RWPE2 (cell line): ENCODE data around the gene MGRN1.

Source experiments
- ATAC-seq: fragments of 200-7000 bp; cut with Tn5 transposase; 3 replicates; pipeline ENCODE4 v1.9.1; 2021; ENCODE audit warnings: low read depth
- DNase-seq: peaks from one replicate; pipeline ENCODE4 v3.0.0-alpha.2; 2020; ENCODE audit warnings: low spot score
- H3K27ac ChIP-seq: fragments of 450-650 bp; 2 replicates; pipeline ENCODE4 v1.5.1; 2017; ENCODE audit warnings: mild to moderate bottlenecking; ENCODE audit not compliant: poor library complexity, severe bottlenecking
- H3K27me3 ChIP-seq: fragments of 250-450 bp; sonication (Bioruptor Pico); 2 replicates; pipeline ENCODE4 v1.5.1; 2021; ENCODE audit warnings: mild to moderate bottlenecking, moderate library complexity; ENCODE audit not compliant: insufficient read depth, poor library complexity, severe bottlenecking
- H3K36me3 ChIP-seq: fragments of 250-450 bp; sonication (Bioruptor Pico); 2 replicates; pipeline ENCODE4 v1.5.1; 2020; ENCODE audit warnings: low read depth, mild to moderate bottlenecking, moderate library complexity
- H3K4me1 ChIP-seq: fragments of 250-450 bp; sonication (Bioruptor Pico); 2 replicates; pipeline ENCODE4 v1.5.1; 2021; ENCODE audit warnings: mild to moderate bottlenecking, moderate library complexity; ENCODE audit not compliant: insufficient read depth, poor library complexity, severe bottlenecking
- H3K4me3 ChIP-seq: fragments of 250-450 bp; sonication (Bioruptor Pico); 2 replicates; pipeline ENCODE4 v1.5.1; 2021; ENCODE audit warnings: mild to moderate bottlenecking, moderate library complexity; ENCODE audit not compliant: severe bottlenecking
- H3K9me3 ChIP-seq: fragments of 250-450 bp; sonication (Bioruptor Pico); 2 replicates; pipeline ENCODE4 v1.5.1; 2021; ENCODE audit warnings: mild to moderate bottlenecking, moderate library complexity; ENCODE audit not compliant: severe bottlenecking
- TF ChIP-seq, protein P1 (sequence below): fragments of 450-650 bp; IDR thresholded peaks from one replicate; pipeline ENCODE4 v1.5.1; 2017; ENCODE audit warnings: mild to moderate bottlenecking, moderate library complexity; ENCODE audit not compliant: poor library complexity, severe bottlenecking

The MGRN1 gene

DNA sequence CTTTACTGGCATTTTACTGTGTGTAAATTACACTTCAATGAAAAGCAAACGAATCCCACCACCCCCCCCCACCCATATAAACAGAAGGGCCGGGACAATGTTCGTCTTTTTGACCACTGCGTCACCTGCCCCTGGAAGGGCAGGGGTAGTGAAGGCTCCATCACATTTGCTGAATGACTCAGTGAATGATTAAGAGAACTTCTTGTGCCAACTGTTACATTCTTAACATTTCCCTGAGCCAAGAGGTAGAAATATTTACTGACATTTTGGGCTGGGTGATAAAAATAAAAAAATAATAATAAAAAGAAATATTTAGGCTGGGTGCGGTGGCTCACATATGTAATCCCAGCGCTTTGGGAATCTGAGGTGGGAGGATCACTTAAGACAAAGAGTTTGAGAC is 44.4 kb upstream of the MGRN1 start:
- DNase-seq = no peak
- TF ChIP-seq, protein P1, sequence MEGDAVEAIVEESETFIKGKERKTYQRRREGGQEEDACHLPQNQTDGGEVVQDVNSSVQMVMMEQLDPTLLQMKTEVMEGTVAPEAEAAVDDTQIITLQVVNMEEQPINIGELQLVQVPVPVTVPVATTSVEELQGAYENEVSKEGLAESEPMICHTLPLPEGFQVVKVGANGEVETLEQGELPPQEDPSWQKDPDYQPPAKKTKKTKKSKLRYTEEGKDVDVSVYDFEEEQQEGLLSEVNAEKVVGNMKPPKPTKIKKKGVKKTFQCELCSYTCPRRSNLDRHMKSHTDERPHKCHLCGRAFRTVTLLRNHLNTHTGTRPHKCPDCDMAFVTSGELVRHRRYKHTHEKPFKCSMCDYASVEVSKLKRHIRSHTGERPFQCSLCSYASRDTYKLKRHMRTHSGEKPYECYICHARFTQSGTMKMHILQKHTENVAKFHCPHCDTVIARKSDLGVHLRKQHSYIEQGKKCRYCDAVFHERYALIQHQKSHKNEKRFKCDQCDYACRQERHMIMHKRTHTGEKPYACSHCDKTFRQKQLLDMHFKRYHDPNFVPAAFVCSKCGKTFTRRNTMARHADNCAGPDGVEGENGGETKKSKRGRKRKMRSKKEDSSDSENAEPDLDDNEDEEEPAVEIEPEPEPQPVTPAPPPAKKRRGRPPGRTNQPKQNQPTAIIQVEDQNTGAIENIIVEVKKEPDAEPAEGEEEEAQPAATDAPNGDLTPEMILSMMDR = no peak
- ATAC-seq = peak; percentile 89
- Histone ChIP-seq H3K27ac (peak overlapping the region; percentile 62), H3K4me1 (peaks cover 11% of the 10 kb centered on the region), H3K36me3 (no peaks in the 10 kb centered on the region), H3K9me3 (no peaks in the 10 kb centered on the region), H3K27me3 (no peaks in the 10 kb centered on the region), H3K4me3 (no peak overlapping the region)

DNA sequence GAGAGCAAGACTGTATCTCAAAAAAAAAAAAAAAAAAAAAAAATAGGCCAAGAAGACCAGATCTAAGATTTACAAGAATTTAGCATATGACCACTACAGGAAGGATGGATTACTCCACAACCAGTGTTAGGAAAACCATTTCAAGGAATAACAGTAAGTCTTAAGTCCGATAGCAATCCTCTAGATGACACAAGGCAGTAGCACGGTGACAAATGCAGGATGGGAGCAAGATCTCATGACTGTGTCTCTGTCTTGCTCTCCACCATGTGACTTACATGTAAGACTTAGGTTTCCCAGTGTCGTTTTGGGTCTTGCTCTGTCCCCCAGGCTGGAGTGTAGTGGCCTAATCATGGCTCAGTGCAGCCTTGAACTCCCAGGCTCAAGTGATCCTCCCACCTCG is 40.7 kb upstream of the MGRN1 start:
- no peak overlapping the region for H3K4me3 ChIP-seq
- ATAC-seq = no peak
- no peaks in the 10 kb centered on the region for H3K9me3 ChIP-seq

DNA sequence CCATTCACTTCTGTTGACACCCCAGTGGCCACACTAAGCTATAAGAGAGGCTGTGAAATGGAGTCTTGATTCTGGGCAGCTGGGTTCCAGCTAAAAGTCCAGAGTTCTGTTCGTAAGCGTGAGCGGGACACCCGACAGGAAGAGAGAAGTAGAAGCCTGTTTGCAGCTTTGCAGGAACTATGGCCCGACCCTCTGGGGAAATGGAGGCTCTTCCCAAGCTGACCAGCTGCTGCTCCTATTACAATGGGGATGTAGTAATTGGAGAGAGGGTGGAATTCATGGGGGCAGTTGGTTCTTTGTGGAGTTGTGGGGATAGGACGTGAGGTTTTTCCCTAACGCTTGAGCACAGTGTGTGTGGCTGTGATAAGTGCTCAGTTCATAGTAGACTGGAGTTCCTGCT is 38.3 kb upstream of the MGRN1 start:
- no peaks in the 10 kb centered on the region for H3K36me3 ChIP-seq
- no peak overlapping the region for H3K4me3 ChIP-seq
- ATAC-seq (no peak), DNase-seq (no peak)
- no peaks in the 10 kb centered on the region for H3K27me3 ChIP-seq
- TF ChIP-seq, protein P1 = no peak
- H3K27ac ChIP-seq = no peak overlapping the region
- no peaks in the 10 kb centered on the region for H3K9me3 ChIP-seq
- H3K4me1 ChIP-seq = no peaks in the 10 kb centered on the region

More for the DNA sequence above, 40.7 kb upstream of the MGRN1 start:
- H3K27ac ChIP-seq = no peak overlapping the region
- TF ChIP-seq, protein P1 = no peak
- H3K27me3 ChIP-seq = no peaks in the 10 kb centered on the region
- H3K4me1 ChIP-seq = peaks cover 11% of the 10 kb centered on the region
- H3K36me3 ChIP-seq = no peaks in the 10 kb centered on the region
- no peak for DNase-seq

DNA sequence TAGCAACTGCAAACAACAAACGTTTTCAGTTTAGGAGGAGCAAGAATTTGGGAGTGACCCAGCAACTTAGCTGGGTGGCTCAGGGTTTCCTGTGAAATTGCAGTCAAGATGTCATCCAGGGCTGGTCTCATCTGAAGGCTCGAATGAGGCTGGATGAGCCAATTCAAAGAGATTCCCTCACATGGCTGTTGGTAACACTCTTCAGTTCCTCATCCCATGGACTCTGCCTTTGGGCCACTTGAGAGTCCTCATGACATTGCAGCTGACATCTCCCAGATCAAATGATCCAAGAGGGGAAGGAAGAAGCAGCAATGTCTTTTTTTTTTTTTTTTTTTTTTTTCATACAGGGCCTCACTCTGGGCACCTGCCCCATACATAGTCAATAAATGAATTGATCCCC is 36.2 kb upstream of the MGRN1 start:
- H3K36me3 ChIP-seq = no peaks in the 10 kb centered on the region
- DNase-seq = no peak
- H3K4me1 ChIP-seq = no peaks in the 10 kb centered on the region
- no peak overlapping the region for H3K4me3 ChIP-seq
- TF ChIP-seq, protein P1 = no peak
- ATAC-seq = no peak
- H3K9me3 ChIP-seq = no peaks in the 10 kb centered on the region
- H3K27me3 ChIP-seq = no peaks in the 10 kb centered on the region
- no peak overlapping the region for H3K27ac ChIP-seq

DNA sequence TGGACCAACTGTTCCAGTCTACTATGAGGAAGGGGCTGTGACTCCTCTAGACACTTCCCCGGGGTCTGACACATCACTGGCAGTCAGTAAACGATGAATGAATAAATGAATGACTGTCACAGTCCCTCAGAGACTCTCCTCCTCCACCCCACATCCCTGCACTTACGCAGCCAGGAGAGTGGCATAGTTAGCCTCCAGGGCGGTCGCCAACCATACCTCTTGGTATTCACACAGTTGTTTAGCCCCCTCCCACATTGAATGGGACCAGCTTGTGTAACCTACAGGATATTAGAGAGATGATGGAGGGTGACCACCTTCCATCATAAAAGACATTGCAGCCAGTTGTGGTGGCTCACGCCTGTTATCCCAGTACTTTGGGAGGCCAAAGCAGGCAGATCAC is 35.7 kb upstream of the MGRN1 start:
- DNase-seq (no peak), ATAC-seq (no peak)
- Histone ChIP-seq H3K4me1 (no peaks in the 10 kb centered on the region), H3K4me3 (no peak overlapping the region), H3K36me3 (no peaks in the 10 kb centered on the region), H3K9me3 (no peaks in the 10 kb centered on the region), H3K27me3 (no peaks in the 10 kb centered on the region), H3K27ac (no peak overlapping the region)
- TF ChIP-seq, protein P1 = no peak
